ENCODE results near the gene ANKRD17. TPM values are rescaled to one million over a fixed set of nuclear protein-coding genes. Genes with fewer than 3 reads are reported as not detected.

Gene ANKRD17
- total and polyA plus RNA-seq, 9 of the 15 experiments (the other 6 are each of a cell fraction or from before 2014, with no cell fraction given): 25.5 to 86.9 (median 52.2) TPM

DNA sequence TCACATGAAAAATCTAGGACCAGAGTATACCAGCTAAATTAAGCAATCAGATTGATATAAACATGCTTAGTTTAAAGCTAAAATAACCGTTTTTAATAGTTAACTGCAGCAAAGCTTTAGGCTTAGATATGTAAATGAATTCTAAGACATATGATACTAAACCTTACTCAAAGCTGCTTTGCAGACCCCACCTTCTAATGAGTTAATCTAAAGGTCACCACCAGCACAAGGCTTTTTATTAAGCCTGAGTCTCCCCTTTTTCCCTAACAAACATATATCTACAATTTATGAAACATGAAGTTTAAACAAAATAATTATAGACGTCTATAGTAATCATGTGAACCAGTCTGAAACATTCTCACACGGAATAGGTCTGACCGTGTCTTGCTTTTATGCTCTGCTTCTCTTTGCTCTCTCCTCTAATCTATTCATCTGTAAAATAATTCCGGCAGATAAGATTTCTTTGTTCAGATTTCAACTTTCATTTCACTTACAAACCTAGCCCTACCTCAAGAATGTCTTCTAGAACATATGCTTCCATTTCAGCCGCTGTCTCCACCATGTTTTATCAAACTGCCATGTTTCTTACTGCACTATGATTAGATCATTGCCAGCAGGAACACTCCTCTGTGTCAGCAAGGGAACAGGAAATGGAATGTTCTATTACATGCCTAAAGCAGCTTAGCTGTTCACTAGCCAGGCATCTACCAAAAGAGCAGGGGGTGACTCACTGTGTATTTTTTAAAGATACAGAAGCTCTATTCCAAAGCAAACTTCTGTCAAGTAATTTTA, 35.9 kb downstream of the ANKRD17 start (continued):
- no peak for TF ChIP-seq HDAC2 (IDR thresholded peaks at IDR 0.05)
- TF ChIP-seq ZNF707 (CRISPR knock-in tag; conservative IDR thresholded peaks at IDR 0.05): no peak
- no peak for TF ChIP-seq HCFC1 (IDR thresholded peaks at IDR 0.05; ENCODE audit: low read depth, low read length)
- TF ChIP-seq CXXC5 (CRISPR knock-in tag; IDR thresholded peaks at IDR 0.05): no peak
- no peak for TF ChIP-seq FOXK1 (CRISPR knock-in tag; IDR thresholded peaks at IDR 0.05; ENCODE audit: borderline replicate concordance)
- TF ChIP-seq ARID2 (IDR thresholded peaks at IDR 0.05): no peak; the same call in 1 of the 2 replicates
- TF ChIP-seq SPI1 (IDR thresholded peaks at IDR 0.05; ENCODE audit: borderline replicate concordance, low read depth, low read length): no peak
- no peak for TF ChIP-seq CHD2 (IDR thresholded peaks at IDR 0.05; ENCODE audit: low read depth, low read length)
- peak; percentile 29 for TF ChIP-seq MEIS2 (IDR thresholded peaks at IDR 0.05; ENCODE audit: partially characterized antibody)
- no peak for TF ChIP-seq SAFB2 (IDR thresholded peaks at IDR 0.05; ENCODE audit: borderline replicate concordance, low read depth, low read length, severe bottlenecking)
- TF ChIP-seq, protein P1, sequence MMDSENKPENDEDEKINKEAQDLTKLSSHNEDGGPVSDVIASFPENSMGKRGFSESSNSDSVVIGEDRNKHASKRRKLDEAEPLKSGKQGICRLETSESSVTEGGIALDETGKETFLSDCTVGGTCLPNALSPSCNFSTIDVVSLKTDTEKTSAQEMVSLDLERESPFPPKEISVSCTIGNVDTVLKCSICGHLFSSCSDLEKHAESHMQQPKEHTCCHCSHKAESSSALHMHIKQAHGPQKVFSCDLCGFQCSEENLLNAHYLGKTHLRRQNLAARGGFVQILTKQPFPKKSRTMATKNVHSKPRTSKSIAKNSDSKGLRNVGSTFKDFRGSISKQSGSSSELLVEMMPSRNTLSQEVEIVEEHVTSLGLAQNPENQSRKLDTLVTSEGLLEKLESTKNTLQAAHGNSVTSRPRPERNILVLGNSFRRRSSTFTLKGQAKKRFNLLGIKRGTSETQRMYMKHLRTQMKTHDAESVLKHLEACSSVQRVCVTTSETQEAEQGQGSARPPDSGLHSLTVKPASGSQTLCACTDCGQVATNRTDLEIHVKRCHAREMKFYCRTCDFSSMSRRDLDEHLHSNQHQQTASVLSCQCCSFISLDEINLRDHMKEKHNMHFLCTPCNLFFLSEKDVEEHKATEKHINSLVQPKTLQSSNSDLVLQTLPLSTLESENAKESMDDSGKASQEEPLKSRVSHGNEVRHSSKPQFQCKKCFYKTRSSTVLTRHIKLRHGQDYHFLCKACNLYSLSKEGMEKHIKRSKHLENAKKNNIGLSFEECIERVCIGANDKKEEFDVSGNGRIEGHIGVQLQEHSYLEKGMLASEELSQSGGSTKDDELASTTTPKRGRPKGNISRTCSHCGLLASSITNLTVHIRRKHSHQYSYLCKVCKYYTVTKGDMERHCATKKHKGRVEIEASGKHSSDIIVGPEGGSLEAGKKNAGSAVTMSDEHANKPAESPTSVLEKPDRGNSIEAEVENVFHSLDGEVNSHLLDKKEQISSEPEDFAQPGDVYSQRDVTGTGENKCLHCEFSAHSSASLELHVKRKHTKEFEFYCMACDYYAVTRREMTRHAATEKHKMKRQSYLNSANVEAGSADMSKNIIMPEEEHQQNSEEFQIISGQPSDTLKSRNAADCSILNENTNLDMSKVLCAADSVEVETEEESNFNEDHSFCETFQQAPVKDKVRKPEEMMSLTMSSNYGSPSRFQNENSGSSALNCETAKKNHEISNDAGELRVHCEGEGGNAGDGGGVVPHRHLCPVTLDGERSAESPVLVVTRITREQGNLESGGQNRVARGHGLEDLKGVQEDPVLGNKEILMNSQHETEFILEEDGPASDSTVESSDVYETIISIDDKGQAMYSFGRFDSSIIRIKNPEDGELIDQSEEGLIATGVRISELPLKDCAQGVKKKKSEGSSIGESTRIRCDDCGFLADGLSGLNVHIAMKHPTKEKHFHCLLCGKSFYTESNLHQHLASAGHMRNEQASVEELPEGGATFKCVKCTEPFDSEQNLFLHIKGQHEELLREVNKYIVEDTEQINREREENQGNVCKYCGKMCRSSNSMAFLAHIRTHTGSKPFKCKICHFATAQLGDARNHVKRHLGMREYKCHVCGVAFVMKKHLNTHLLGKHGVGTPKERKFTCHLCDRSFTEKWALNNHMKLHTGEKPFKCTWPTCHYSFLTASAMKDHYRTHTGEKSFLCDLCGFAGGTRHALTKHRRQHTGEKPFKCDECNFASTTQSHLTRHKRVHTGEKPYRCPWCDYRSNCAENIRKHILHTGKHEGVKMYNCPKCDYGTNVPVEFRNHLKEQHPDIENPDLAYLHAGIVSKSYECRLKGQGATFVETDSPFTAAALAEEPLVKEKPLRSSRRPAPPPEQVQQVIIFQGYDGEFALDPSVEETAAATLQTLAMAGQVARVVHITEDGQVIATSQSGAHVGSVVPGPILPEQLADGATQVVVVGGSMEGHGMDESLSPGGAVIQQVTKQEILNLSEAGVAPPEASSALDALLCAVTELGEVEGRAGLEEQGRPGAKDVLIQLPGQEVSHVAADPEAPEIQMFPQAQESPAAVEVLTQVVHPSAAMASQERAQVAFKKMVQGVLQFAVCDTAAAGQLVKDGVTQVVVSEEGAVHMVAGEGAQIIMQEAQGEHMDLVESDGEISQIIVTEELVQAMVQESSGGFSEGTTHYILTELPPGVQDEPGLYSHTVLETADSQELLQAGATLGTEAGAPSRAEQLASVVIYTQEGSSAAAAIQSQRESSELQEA (IDR thresholded peaks at IDR 0.05; ENCODE audit: low read depth): no peak
- TF ChIP-seq SMARCA5 (IDR thresholded peaks at IDR 0.05): no peak
- TF ChIP-seq PTRF (tag; IDR thresholded peaks at IDR 0.05): no peak
- TF ChIP-seq DPF2 (IDR thresholded peaks at IDR 0.05): peak; percentile 73
- TF ChIP-seq E2F3 (CRISPR knock-in tag; IDR thresholded peaks at IDR 0.05): no peak
- no peak for TF ChIP-seq IRF1 (CRISPR knock-in tag; IDR thresholded peaks at IDR 0.05; ENCODE audit: borderline replicate concordance)
- TF ChIP-seq CC2D1A (IDR thresholded peaks at IDR 0.05): peak; percentile 67
- TF ChIP-seq NFIC (IDR thresholded peaks at IDR 0.05): 0 out of 2 replicates have a peak, but pooled peaks have one; percentile 41
- no peak for TF ChIP-seq ELF4 (CRISPR knock-in tag; IDR thresholded peaks at IDR 0.05)
- TF ChIP-seq RHOXF2B (CRISPR knock-in tag; conservative IDR thresholded peaks at IDR 0.05): no peak
- TF ChIP-seq ZSCAN32 (CRISPR knock-in tag; IDR thresholded peaks at IDR 0.05): no peak
- peak; percentile 76 for TF ChIP-seq BRD4 (IDR thresholded peaks at IDR 0.05)
- TF ChIP-seq ZNF316 (IDR thresholded peaks at IDR 0.05): no peak
- TF ChIP-seq HOXB6 (CRISPR knock-in tag; IDR thresholded peaks at IDR 0.05; ENCODE audit: borderline replicate concordance): no peak
